Occipital lobe (tissue), 2 donors: ENCODE measurements around the gene DNM1. TPM values are rescaled to one million over a fixed set of nuclear protein-coding genes. Genes with fewer than 3 reads are reported as not detected.
"Not testable (repeated sequence)": the region's sequence is repeated elsewhere in the genome, so short reads cannot be mapped to it uniquely, and the experiment has no call there.

Source experiments
- DNase-seq: peaks from one replicate; lab custom pipeline; 2025; lab: John Stamatoyannopoulos, UW
- total RNA-seq: library from RNA; depleted of rRNA; stranded (reverse); fragments of >200 nt; gene quantifications from one replicate; pipeline ENCODE4 v1.2.3, GENCODE V29; 2014

The DNM1 gene
- total RNA-seq, 1 donor from 2014 or later, result 71.7 TPM

GRCh38 chr9:128274245-128274644, 71.1 kb downstream of the DNM1 start:
- no peak for DNase-seq

DNA sequence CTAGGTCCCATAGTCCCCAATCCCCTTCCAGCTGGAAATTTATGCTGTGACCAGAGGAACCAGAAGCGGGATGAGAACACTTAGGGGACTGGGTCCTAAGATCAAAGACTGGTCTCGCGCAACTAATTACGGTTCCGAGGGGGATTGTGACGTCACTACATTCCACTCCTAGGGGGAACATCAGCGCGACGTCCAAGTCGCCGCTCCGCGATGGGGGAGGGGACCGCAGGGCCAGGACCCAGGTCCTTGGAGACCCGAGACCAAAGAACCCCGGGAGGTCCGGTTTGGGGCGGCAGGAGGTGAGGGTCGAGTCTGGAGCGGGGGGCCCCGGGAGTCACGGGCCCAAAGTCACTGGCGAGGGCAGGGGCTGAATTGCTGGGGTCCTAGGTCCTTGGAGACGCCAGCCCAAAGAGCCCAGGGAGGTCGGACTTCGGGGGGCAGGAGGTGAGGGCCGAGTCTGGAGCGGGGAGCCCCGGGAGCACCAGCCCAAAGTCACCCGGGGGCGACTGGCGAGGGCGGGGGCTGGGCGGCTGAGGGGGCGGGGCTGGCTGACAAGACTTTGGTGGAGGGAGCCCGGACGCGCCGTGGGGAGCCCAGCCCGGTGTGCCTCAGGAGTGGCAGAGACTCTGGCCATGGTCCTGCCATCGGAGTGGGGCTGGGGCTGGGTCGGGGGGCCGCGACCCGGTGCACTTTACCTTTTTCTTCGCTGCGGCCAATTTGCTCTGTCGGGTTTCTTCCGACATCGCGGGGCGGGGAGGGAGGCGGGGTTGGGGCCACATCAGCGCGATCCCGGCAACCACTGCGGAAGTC, 72.2 kb downstream of the DNM1 start, which contains the start of gene GOLGA2:
Gene GOLGA2, minus strand, starts transcription at position 810 of the 810 bp plus-strand sequence. Its CDS starts 31 bp downstream, at position 779.
- DNase-seq, result no peak

DNA sequence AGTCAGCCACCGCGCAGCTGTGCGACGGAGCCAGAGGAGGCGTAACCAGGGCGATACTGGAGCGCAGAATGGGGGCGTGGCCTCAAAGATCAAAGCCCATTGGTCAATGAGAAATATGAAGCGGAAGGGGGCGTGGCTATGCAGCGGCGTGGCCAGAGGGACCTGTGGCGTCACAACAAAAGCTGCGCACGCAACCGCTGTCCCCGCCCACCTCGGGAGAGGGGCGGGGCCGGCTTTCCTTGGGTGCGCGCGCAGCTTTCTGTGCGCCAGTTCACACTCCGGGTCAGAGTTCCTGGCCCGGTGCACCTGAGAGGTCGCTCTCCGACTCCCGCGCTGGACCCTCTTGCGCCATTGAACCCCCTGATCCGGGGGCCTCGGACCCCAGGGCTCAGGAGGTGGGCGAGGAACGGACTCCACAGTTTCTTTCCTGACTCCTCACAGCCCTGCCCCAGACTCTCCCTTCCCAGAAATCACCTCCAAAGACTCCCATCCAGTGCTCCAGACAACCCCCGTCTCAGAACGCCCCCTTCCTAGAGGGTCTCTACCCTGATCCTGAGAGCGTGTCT, 72.9 kb downstream of the DNM1 start, which contains the start of gene SWI5:
Gene SWI5, plus strand, starts transcription at position 269 of the 566 bp plus-strand sequence.
- DNase-seq, result peak; percentile 97

GRCh38 chr9:128276574-128277270, 73.5 kb downstream of the DNM1 start:
- no peak for DNase-seq

GRCh38 chr9:128279088-128280073, 76.2 kb downstream of the DNM1 start:
- not testable (repeated sequence) for DNase-seq

DNA sequence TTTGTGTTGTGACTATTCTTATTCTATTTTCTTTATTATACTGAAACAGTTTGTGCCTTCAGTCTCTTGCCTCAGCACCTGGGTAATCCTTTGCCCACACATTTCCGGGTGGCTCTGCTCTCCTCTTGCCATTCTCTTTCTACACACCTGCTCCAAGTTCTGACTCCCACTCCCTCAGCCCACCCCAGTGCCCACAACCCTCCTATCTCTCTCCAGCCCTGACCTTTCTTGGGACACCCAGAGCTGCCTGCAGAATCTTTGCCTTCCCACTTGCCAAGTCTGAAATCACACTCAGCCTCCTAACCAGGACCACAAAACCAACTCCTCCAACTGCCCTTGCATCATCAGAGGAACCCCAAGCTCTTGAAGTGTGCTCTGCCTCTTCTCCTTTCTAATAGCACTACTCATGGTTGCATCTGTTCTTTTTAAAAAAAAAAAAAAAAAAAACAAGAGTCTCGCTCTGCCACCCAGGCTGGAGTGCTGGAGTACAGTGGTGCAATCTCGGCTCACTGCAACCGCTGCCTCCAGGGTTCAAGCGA, 77.0 kb downstream of the DNM1 start:
- no peak for DNase-seq

DNA sequence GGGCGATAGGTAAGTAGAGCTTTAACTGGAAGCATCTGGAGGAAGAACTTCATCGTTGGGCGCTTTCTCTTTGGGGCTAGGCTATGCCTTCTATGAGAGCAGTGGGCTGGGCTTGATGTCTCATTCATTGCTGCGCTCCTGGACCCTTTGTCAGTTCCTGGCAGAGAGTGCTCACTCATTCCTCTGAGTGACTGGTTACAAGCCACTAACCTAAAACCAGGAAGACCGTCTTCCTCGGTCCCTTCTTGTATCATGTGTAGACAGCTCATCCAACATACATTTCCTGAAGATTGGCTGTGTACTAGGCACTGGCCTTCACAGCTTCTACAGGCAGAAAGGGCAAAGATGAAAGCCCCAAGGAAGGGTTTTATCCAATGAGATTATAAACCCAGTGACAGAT, 79.3 kb downstream of the DNM1 start:
- DNase-seq, result no peak

DNA sequence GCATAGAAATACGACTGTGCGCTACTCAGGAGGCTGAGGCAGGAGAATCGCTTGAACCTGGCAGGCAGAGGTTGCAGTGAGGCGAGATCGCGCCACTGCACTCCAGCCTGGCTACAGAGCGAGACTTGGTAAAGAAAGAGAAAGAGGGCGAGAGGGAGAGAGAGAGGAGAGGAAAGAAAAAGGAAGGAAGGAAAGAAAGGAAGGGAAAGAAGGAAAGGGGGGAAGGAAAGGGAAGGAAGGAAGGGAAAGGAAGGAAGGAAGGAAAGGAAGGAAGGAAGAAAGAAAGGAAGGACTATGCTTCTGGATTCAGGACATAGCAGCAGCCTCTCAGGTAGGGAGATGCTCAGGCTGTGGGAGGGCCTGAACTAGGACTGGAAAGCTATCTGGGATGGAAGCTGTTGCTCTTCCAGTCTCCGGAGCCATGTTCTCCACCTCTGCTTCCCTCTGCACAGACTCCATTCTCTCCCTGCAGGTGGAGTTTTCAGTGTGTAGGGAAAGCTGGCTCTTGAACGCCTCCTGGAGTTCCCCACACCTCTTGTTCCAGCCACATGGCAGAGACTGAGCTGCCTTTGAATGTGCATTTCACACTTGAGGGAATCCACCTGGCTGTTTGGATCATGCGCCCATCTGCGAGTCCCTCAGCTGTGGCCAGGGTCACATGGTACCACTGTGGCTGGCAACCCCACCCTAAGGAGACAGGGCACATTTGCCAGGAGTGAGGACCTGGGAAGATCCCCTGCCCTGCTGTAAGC, 82.0 kb downstream of the DNM1 start:
- DNase-seq, result no peak

- peak; percentile 38 for DNase-seq
Observed at GRCh38 chr9:128286440-128286839, 83.3 kb downstream of the DNM1 start.

GRCh38 chr9:128288273-128289004, 85.3 kb downstream of the DNM1 start:
- DNase-seq, result no peak

DNA sequence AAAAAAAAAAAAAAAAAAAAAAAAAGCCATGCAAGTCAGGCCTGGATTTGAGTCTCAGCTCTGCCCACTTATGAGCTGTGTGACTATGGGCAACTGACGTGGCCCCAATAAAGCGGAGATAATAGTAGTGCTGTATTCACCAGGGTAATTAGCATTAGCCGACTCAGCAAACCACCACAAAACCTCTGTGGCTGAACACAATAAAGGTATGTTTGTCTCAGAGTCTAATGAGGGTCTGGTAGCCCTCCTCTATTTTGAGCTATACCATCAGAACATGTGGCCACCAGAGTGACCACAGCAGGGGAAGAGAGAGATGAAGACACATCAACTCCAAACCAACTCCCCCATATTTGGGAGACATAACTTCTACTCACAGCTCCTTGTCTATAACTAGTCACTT, 88.8 kb downstream of the DNM1 start:
- DNase-seq, result no peak

DNA sequence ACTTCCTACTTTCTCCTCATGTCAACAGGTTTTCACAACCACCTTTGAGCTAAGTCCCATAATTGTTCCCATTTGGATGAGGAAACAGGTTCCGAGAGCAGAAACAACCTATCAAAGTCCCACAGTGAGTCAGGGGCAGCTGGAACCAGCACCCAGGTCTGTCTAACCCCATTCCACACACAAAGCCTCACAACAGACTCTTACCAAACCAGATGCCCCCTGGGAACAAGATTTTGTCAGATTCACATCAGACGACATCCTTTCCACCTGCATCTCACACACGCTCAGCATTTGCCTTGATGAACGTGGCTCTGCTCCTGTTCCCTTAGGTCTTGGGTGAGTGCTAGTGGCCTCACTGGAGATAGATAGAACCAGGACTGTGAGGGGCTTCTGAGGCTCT, 89.9 kb downstream of the DNM1 start:
- DNase-seq, result no peak

DNA sequence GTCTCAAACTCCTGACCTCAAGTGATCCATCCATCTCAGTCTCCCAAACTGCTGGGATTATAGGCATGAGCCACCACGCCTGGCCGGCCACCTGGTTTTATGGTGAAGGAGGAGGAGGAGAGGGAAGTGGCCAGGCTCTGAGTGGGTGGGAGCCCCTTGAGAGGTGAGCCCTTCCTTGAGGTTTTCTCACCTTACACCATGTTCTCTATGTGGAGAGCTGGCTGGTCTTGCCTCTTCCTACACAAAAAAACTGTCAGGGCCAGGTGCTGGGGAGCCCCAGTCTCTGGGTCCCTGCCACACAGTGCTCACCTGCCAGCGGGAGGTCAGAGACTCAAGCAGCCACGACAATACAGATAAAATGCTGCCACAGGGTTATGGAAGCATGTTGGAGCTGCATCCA, 91.0 kb downstream of the DNM1 start:
- no peak for DNase-seq

DNA sequence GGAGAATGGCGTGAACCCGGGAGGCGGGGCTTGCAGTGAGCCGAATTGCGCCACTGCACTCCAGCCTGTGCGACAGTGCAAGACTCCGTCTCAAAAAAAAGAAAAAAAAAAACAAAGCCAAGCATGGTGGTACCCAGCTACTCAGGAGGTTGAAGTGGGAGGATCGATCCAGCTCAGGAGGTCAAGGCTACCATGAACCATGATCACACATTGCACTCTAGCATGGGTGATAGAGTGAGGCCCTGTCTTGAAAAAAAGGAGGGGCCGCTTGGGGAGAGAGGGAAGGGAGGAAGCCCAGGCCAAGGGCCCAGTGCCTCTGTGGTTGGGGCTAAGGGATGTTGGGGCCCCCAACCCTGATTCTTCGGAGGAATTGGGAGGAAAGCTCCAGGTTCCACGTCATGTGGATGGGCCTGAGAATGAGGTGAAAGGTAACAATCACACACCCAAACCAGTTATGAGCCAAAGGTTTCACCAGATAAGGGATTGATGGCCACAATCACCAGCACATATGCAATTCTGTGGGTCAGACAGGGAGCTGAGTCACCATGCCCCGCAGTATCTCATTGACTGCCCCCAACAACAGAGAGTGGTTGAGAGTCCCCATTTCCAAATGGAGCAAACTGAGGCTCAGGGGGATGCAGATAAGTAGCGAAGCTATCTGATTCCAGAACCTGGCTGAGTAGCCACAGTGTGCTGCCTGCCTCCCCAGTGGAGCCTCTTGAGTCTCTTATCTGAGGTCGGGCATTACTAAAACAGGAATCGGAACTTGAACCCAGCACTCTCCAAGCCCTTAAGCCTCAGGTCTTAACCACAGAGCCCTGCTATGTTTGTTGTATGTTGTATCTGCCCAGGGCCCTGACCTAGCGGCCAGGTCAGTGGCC, 93.4 kb downstream of the DNM1 start:
- DNase-seq, result no peak

DNA sequence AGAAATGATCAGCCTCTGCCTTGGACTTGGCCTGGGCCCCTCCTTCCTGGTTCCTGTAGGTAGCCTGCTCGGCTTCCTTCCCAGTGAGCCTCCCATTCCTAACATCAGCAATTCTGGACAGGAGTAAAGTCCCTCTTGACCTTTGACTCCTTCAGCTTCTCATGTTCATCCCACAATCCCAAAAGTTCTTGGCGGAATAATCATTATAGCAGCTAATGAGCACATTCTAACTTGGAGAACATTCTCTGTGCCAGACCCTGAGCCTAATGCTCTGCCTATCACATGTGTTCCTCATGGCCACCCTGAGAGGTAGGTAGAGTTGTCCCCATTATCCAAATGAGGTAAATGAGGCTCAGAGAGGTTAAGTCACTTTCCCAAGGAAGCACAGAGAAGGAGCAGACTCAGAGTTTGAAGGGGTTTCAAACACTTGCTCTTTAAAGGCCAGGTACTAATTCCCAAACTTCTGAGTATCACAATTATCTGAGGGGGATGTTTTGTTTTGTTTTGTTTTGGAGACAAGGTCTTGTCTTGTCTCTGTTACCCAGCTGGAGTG, 94.1 kb downstream of the DNM1 start:
- no peak for DNase-seq

GRCh38 chr9:128298535-128299482, 95.6 kb downstream of the DNM1 start:
- DNase-seq, result no peak
